Colonic mucosa (tissue), 4 donors: ENCODE measurements around the gene TMEM150A. TPM values are rescaled to one million over a fixed set of nuclear protein-coding genes. Genes with fewer than 3 reads are reported as not detected.
"Not testable (repeated sequence)": the region's sequence is repeated elsewhere in the genome, so short reads cannot be mapped to it uniquely, and the experiment has no call there.

ENCODE experiments used
- DNase-seq: peaks from one replicate; pipeline ENCODE4 v3.0.0-alpha.2; 2020
- H3K27ac ChIP-seq: fragments of 200-600 bp; one replicate; pipeline ENCODE4 v1.8.0; 2021
- H3K27me3 ChIP-seq: fragments of 200-600 bp; one replicate; pipeline ENCODE4 v1.8.0; 2021
- H3K36me3 ChIP-seq: fragments of 200-600 bp; one replicate; pipeline ENCODE4 v1.8.0; 2021
- H3K4me1 ChIP-seq: fragments of 200-600 bp; one replicate; pipeline ENCODE4 v1.8.0; 2021; ENCODE audit warnings: mild to moderate bottlenecking
- H3K4me3 ChIP-seq: fragments of 200-600 bp; one replicate; pipeline ENCODE4 v1.8.0; 2021
- H3K9ac ChIP-seq, 2 donors: one replicate each; pipeline ENCODE4 v1.7.0; 2013; ENCODE audit warnings: control low read depth in 2 of 2, low read depth in 2 of 2, low read length in 2 of 2
- H3K9me3 ChIP-seq: fragments of 200-600 bp; one replicate; pipeline ENCODE4 v1.8.0; 2021
- intact Hi-C: fragments of 100-400 bp; cut with DNase I; formaldehyde crosslinking; loops from one replicate; pipeline ENCODE4 v1.14.1; 2022
- total RNA-seq, 2 donors: library from RNA; stranded (reverse); fragmentation: NEBNext Ultra II Directional in 1 of 2; extraction: Animal tissue kit (Norgen Biotek cat#: 25700) in 1 of 2; gene quantifications; one replicate each; pipeline ENCODE4 v1.2.1, GENCODE V29; 2021
- TF ChIP-seq, protein P1 (sequence below): fragments of 200-600 bp; IDR thresholded peaks from one replicate; pipeline ENCODE4 v1.8.0; 2022; ENCODE audit warnings: antibody characterized with exemption, mild to moderate bottlenecking
- donor health status: healthy.
- donor health status: DM: no; HTN: no; CAD: no.
- donor health status: DM: no; HTN: no; CAD: no.

Gene TMEM150A
- total RNA-seq, 2 donors from 2014 or later: 5.2 to 7.2 TPM

DNA sequence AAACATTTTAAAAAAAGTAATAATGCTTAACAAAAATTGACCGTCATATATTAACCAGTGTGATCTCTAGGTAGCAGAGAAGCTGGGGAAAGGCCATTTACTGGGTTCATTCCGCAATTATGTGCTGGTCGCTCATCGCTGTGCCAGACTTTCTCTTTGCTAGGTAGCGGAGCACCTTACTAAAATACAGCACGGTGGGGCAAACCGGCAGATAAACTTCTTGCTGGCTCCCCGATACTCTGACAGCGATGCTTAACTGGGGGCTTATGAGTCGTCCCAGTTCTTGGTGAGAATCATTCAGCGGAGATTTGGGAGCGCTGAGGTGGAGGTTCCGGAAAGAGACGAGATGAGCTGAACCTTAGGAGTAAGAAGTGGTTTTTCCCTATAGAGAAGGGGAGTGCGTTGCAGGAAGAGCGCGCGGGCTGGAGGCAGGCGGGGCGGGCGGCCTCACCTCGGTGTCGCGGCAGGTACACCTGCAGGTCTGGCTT lies 8.8 kb upstream of the TMEM150A start:
- H3K27me3 ChIP-seq: no peaks in the 10 kb centered on the region
- peak overlapping the region; percentile 77 for H3K27ac ChIP-seq
- DNase-seq: no peak
- TF ChIP-seq, protein P1, sequence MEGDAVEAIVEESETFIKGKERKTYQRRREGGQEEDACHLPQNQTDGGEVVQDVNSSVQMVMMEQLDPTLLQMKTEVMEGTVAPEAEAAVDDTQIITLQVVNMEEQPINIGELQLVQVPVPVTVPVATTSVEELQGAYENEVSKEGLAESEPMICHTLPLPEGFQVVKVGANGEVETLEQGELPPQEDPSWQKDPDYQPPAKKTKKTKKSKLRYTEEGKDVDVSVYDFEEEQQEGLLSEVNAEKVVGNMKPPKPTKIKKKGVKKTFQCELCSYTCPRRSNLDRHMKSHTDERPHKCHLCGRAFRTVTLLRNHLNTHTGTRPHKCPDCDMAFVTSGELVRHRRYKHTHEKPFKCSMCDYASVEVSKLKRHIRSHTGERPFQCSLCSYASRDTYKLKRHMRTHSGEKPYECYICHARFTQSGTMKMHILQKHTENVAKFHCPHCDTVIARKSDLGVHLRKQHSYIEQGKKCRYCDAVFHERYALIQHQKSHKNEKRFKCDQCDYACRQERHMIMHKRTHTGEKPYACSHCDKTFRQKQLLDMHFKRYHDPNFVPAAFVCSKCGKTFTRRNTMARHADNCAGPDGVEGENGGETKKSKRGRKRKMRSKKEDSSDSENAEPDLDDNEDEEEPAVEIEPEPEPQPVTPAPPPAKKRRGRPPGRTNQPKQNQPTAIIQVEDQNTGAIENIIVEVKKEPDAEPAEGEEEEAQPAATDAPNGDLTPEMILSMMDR: no peak
- H3K9ac ChIP-seq: peak overlapping the region; percentile 88 to 93
- intact Hi-C loops: no loop called here
- H3K4me3 ChIP-seq: peak overlapping the region; percentile 81
- no peaks in the 10 kb centered on the region for H3K36me3 ChIP-seq
- no peaks in the 10 kb centered on the region for H3K9me3 ChIP-seq
- peaks cover 3% of the 10 kb centered on the region for H3K4me1 ChIP-seq

DNA sequence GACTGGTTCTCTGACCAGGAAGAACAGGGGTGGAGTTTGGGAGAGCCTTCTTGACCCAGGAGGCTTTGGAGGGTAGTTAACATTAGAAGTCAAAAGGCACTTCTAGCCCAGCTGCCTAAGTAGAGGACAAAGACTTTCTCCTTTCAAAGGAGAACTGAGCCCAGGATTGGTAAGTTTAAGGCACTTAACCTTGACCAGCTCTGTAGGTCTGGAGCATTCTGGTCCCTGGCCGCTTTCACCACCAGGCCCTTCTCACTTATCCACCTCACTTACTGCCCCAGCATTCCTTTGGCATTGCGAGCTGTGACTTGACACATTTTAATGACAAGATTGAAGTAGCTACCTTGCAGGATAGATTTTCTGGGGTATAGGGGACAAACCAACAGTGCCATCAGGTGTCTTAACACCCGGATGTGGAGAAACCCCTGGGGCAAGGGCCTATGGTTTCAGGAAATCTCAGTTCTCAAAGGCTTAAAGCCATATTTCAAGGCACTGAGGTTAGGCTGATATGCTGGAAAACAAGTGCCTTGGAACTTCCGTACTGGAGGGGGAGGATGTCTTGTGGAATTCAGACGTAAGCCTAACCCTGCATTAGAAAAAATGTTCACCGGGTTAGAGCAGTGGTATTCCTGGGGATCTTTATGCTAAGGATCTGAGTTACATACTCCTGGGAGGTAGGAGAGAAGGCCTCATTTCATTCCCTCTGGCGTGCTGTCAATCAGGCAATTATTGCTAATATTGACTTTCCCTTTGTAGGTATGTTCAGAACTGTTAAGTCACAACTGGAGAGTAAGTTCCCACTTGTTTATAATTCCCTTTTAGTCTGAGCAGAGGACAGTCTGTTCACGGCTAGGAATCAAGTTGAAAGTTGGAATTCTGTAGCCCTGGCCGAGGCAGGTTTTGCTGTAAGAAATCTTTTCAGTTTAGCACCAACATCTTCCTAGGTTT lies 5.0 kb upstream of the TMEM150A start:
- intact Hi-C loops: no loop called here
- no peaks in the 10 kb centered on the region for H3K36me3 ChIP-seq
- H3K27ac ChIP-seq: no peak overlapping the region
- no peak for DNase-seq
- H3K4me1 ChIP-seq: peaks cover 7% of the 10 kb centered on the region
- H3K9ac ChIP-seq: no peak overlapping the region
- no peaks in the 10 kb centered on the region for H3K9me3 ChIP-seq
- TF ChIP-seq, protein P1: no peak
- H3K4me3 ChIP-seq: no peak overlapping the region
- H3K27me3 ChIP-seq: no peaks in the 10 kb centered on the region

DNA sequence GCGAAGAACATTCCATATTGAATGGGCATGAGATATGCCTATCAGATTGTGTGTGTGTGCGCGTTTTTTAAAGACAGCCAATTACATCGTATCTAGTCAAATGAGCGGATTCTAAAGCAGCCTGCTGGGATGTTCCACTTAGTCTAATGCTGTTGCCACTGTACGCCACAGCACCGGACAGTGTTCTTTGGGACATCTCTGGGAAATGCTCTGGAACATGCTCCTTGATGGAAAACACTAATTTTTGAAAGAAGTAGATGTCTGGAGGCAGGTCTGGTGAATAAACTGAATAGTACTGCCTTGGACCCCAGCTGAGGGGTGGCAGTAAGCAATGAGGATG lies 3.6 kb upstream of the TMEM150A start:
- Histone ChIP-seq H3K9me3 (no peaks in the 10 kb centered on the region), H3K4me1 (peaks cover 6% of the 10 kb centered on the region), H3K27me3 (no peaks in the 10 kb centered on the region), H3K4me3 (no peak overlapping the region), H3K9ac (no peak overlapping the region), H3K36me3 (no peaks in the 10 kb centered on the region), H3K27ac (no peak overlapping the region)
- TF ChIP-seq, protein P1: no peak
- no peak for DNase-seq
- intact Hi-C loops: no loop called here

DNA sequence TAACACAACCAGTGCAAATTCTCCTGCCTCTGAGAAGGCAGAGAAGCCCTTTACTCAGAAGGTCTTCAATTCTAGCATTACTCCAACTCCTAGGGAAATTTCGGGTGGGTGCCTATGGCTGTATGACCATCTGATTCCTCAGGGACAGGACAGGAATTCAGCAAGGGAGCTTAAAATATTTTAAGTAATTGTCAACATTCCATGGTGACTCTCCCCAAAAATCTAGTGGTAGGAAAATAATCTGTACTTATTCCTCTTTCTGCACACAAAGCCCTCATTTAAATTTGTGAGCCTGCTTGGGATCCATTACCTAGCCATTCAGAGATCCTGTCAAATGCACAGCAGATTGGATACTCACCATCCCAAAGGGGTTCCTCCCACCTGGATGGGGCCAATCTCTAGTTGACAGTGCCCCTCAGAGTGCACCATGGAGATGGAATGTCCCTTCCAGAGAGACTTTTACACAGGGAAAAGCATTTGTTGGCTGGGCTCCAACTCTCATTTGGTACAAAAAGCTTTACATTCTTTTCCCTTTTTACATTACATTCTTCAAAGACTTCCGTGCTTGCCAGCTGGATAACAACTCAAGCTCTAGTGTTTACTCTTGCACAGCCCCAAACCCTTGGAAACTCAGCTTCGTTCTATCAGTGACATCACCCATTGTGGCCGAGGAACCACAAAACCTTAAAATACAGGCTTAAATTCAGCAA lies 3.1 kb upstream of the TMEM150A start:
- intact Hi-C loops: no loop called here
- TF ChIP-seq, protein P1: no peak
- Histone ChIP-seq H3K27ac (no peak overlapping the region), H3K4me3 (no peak overlapping the region), H3K4me1 (peaks cover 4% of the 10 kb centered on the region), H3K27me3 (no peaks in the 10 kb centered on the region), H3K36me3 (no peaks in the 10 kb centered on the region), H3K9me3 (no peaks in the 10 kb centered on the region), H3K9ac (no peak overlapping the region)
- no peak for DNase-seq

DNA sequence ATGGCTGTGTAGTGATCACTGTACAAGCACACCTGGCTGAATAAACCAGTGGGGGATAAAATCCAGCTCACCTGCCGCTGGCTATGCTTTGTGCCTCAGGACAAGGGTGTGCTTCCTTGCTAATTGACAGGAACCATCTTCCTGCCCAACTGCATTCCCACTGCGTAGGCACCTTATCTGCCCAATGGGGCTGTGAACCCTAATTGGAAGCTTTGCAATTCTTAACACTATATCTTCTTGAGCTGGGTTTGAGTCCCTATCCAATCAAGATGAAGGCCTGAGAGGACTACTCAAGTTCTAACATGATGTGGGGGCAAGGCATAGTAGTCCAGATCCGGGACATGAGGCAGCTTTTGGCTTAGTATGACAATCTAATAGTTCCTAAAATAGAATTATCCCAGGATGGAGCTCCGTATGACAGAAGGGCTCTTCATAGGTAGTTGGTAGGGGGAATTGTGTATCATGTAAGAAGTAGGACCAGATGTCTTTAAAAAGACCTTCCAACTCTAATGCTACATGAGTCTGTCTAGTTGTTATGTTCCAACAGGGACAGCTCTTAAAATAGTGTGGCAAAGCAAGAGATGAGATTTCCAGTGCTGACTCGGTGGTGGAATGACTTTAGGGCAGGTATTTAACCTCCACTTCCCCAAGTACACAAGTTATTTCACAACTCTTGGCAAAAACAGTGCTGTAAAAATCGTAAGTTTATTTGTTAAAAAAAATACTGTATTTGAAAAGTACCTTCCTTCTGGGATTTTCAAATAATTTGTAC lies 2.3 kb upstream of the TMEM150A start:
- intact Hi-C loops: no loop called here
- Histone ChIP-seq H3K9me3 (no peaks in the 10 kb centered on the region), H3K4me3 (no peak overlapping the region), H3K27ac (no peak overlapping the region), H3K27me3 (no peaks in the 10 kb centered on the region), H3K36me3 (no peaks in the 10 kb centered on the region), H3K9ac (no peak overlapping the region), H3K4me1 (peaks cover 4% of the 10 kb centered on the region)
- TF ChIP-seq, protein P1: no peak
- no peak for DNase-seq

DNA sequence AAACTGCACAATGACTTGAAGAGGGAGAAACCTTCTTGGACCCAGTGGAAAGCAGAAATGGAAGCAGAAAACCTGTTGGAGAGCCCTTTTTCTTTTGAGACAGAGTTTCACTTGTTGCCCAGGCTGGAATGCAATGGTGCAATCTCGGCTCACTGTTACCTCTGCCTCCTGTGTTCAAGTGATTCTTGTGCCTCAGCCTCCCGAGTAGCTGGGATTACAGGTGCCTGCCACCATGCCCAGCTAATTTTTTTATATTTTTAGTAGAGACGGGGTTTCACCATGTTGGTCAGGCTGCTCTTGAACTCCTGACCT lies 1.6 kb upstream of the TMEM150A start:
- H3K36me3 ChIP-seq, DNase-seq, H3K4me3 ChIP-seq, intact Hi-C loops, H3K4me1 ChIP-seq, H3K9ac ChIP-seq, H3K27ac ChIP-seq, H3K9me3 ChIP-seq, H3K27me3 ChIP-seq: not testable (repeated sequence)
